ENCODE measurements around the gene STOML1. TPM values are rescaled to one million over a fixed set of nuclear protein-coding genes. Genes with fewer than 3 reads are reported as not detected.
"Not testable (repeated sequence)": the region's sequence is repeated elsewhere in the genome, so short reads cannot be mapped to it uniquely, and the experiment has no call there.

Gene STOML1
- total RNA-seq, 4 donors from 2014 or later = 15.3 to 42.1 (median 30.1) TPM

DNA sequence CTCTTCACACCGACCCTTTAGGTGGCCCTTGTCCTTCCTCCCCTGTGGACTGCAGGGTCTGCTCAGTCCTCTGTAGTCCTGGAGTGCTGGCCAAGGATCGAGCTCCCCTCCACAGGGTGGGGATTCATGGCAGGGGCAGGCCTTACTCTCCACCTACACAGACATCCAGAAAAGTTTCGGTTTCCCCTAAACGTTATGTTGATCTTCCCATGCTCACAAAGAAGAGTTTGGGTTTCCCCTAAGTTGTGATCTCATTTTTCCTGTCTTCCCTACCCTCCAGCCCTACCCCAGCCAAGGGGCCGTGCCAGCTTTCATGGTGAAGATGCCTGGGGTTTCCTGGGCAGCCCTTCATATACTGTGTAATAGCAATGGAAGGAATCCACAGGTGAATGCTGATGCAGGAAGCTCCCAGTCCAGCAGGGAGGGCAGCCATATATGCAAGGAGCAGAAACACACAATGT is 10.3 kb downstream of the STOML1 start:
- intact Hi-C loops (cut with DNase I) = no loop called here
- Histone ChIP-seq H3K27me3 (no peaks in the 10 kb centered on the region), H3K4me1 (peaks cover 37 to 71% of the 10 kb centered on the region in 2 donors), H3K27ac (peak overlapping the region; percentile 85 to 96 (median 93)), H3K9me3 (no peaks in the 10 kb centered on the region), H3K4me3 (replicated peaks in 1 of 3) (no peak overlapping the region), H3K36me3 (no peaks in the 10 kb centered on the region)
- TF ChIP-seq, protein P1, sequence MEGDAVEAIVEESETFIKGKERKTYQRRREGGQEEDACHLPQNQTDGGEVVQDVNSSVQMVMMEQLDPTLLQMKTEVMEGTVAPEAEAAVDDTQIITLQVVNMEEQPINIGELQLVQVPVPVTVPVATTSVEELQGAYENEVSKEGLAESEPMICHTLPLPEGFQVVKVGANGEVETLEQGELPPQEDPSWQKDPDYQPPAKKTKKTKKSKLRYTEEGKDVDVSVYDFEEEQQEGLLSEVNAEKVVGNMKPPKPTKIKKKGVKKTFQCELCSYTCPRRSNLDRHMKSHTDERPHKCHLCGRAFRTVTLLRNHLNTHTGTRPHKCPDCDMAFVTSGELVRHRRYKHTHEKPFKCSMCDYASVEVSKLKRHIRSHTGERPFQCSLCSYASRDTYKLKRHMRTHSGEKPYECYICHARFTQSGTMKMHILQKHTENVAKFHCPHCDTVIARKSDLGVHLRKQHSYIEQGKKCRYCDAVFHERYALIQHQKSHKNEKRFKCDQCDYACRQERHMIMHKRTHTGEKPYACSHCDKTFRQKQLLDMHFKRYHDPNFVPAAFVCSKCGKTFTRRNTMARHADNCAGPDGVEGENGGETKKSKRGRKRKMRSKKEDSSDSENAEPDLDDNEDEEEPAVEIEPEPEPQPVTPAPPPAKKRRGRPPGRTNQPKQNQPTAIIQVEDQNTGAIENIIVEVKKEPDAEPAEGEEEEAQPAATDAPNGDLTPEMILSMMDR (IDR thresholded peaks at IDR 0.05) = peak in 1 of 6 experiments; percentile 3
- no peak for TF ChIP-seq POLR2A (IDR thresholded peaks at IDR 0.05)
- DNase-seq = no peak
- 17 to 26% methylated on average over 5 of the region's 5 CpGs for WGBS, 2 donors

DNA sequence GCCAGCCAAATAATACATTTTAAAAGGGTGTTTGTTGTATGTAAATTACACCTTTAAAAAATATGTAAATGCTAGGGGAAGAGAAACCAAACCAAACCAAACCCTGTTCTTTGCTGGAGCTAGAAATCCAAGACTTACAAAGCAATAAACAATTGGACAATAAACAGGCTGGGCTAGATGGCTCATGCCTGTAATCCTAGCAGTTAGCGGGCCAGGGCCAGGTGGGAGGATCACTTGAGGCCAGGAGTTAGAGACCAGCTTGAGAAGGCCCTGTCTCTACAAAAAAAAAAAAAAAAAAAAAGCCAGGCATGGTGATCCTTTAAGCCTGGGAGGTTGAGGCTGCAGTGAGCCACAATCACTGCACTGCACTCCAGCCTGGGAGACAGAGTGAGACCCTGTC is 12.5 kb downstream of the STOML1 start:
- WGBS, 2 donors = 81 to 91% methylated on average over 1 of the region's 1 CpG
- DNase-seq = no peak
- H3K9me3 ChIP-seq = no peaks in the 10 kb centered on the region
- H3K27me3 ChIP-seq = no peaks in the 10 kb centered on the region
- H3K4me3 ChIP-seq (replicated peaks in 1 of 3) = no peak overlapping the region
- H3K27ac ChIP-seq = peak overlapping the region in 1 of 3 donors; percentile 14
- TF ChIP-seq, protein P1 (IDR thresholded peaks at IDR 0.05) = no peak
- TF ChIP-seq POLR2A (IDR thresholded peaks at IDR 0.05) = no peak
- intact Hi-C loops (cut with DNase I) = loop anchor here (10.0 kb wide), 1 partner anchor 325 kb away; no protein-coding TSS in a partner anchor
- H3K36me3 ChIP-seq = no peaks in the 10 kb centered on the region
- peaks cover 34 to 49% of the 10 kb centered on the region in 2 donors for H3K4me1 ChIP-seq

DNA sequence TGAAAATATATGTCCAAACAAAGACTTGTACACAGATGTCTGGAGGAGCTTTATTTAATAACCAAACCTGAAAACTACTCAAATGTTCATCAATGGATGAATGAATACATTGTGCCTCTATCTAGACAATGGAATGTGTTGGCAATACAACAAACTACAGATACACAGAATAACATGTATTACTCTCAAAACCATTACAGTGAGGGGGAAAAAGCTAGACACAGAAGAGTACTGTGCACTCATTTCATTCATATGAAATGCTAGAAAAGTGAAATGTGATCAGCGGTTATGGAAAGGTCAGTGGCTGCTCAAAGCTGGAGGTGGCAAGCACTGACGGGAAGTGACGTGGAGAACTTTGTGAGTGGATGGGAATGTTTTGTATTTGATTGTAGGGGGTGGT is 13.2 kb downstream of the STOML1 start:
- Histone ChIP-seq H3K36me3 (no peaks in the 10 kb centered on the region), H3K27me3 (no peaks in the 10 kb centered on the region), H3K4me3 (replicated peaks in 1 of 3) (no peak overlapping the region), H3K9me3 (no peaks in the 10 kb centered on the region), H3K27ac (peak overlapping the region in 1 of 3 donors; percentile 14), H3K4me1 (peaks cover 26 to 42% of the 10 kb centered on the region in 2 donors)
- DNase-seq = no peak
- 71 to 73% methylated on average over 3 of the region's 3 CpGs for WGBS, 2 donors
- intact Hi-C loops (cut with DNase I) = loop anchor here (10.0 kb wide), 1 partner anchor 326 kb away; no protein-coding TSS in a partner anchor
- no peak for TF ChIP-seq POLR2A (IDR thresholded peaks at IDR 0.05)
- TF ChIP-seq, protein P1 (IDR thresholded peaks at IDR 0.05) = no peak

DNA sequence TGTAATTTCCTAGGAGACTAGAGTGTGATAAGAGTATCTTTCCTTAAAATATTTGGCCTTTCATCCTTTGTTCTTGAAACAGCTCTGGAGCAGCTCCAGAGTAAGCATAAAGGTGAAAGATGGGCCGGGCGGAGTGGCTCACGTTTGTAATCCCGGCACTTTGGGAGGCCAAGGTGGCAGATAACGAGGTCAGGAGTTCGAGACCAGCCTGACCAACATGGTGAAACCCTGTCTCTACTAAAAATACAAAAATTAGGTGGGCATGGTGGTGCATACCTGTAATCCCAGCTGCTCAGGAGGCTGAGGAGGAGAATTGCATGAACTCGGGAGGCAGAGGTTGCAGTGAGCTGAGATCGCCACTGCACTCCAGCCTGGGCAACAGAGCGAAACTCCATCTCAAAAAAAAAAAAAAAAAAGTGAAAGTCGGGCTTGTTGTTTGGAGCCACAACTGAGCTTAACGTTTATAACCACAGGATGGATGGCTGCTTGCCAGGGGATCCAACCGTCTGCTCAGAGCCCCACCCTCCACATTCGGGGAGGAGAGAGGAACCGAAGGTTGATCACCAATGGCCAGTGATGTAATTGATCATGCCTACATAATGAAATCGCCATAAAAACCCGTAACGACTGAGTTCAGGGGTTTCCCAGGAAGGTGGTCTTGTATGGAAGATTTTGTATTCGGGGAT is 16.5 kb downstream of the STOML1 start:
- not testable (repeated sequence) for H3K27ac ChIP-seq; DNase-seq; H3K36me3 ChIP-seq; H3K9me3 ChIP-seq; H3K27me3 ChIP-seq; H3K4me3 ChIP-seq (replicated peaks in 1 of 3)
- H3K4me1 ChIP-seq = peaks cover 6 to 16% of the 10 kb centered on the region in 2 donors
- intact Hi-C loops (cut with DNase I) = loop anchor here (10.0 kb wide), 1 partner anchor 329 kb away; no protein-coding TSS in a partner anchor
- WGBS, 2 donors = 58 to 63% methylated on average over 18 of the region's 18 CpGs

DNA sequence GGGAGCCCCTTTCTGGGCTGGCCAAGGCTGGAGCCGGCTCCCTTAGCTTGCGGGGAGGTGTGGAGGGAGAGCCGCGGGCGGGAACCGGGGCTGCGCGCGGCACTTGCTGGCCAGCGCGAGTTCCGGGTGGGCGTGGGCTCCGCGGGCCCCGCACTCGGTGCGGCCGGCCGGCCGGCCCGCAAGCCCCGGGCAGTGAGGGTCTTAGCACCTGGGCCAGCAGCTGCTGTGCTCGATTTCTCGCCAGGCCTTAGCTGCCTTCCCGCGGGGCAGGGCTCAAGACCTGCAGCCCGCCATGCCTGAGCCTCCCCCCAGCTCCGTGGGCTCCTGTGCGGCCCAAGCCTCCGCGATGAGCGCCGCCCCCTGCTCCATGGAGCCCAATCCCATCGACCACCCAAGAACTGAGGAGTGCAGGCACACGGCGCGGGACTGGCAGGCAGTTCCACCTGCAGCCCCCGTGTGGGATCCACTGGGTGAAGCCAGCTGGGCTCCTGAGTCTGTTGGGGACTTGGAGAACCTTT is 18.4 kb downstream of the STOML1 start:
- WGBS, 2 donors = 83 to 89% methylated on average over 2 to 33 of the region's 39 CpGs

More for the DNA sequence above, 18.4 kb downstream of the STOML1 start:
- DNase-seq; H3K4me3 ChIP-seq (replicated peaks in 1 of 3); H3K36me3 ChIP-seq; H3K9me3 ChIP-seq; H3K27ac ChIP-seq; H3K27me3 ChIP-seq; H3K4me1 ChIP-seq: not testable (repeated sequence)
- intact Hi-C loops (cut with DNase I) = loop anchor here (5.0 to 10.0 kb wide), 2 partner anchors 64 to 331 kb away; no protein-coding TSS in a partner anchor
